SK-N-SH (cell line): ENCODE measurements around the gene SOCS3.

Source experiments
- EP300 ChIP-seq, 2 experiments: IDR thresholded peaks; 2 replicates each; pipeline versions ENCODE4 v1.4.0 to v1.6.1; 2012; ENCODE audit warnings: borderline replicate concordance in 1 of 2, low read depth in 1 of 2, low read length in 1 of 2
- EZH2phosphoT487 ChIP-seq: fragments of 200-600 bp; sonication (generic); IDR thresholded peaks from 2 replicates; pipeline ENCODE4 v1.6.1; 2017; ENCODE audit warnings: low read depth, mixed run types, mild to moderate bottlenecking, antibody characterized with exemption, moderate library complexity, borderline replicate concordance
- FOXM1 ChIP-seq: IDR thresholded peaks from 2 replicates; pipeline ENCODE4 v1.4.0; 2012; ENCODE audit warnings: low read depth, mild to moderate bottlenecking
- NFIC ChIP-seq: IDR thresholded peaks from 2 replicates; pipeline ENCODE4 v1.4.0; 2012; ENCODE audit warnings: borderline replicate concordance
- ZBTB33 ChIP-seq: IDR thresholded peaks from 2 replicates; pipeline ENCODE4 v1.4.0; 2012; ENCODE audit warnings: low read depth, borderline replicate concordance

- TF ChIP-seq FOXM1 (no peak), EZH2phosphoT487 (no peak), NFIC (no peak), ZBTB33 (no peak), EP300 (IDR thresholded peaks at IDR 0.05; ENCODE audit: borderline replicate concordance in 1 of 2, low read depth in 1 of 2, low read length in 1 of 2) (no peak)
These were observed 46.5 kb upstream of the SOCS3 start for GRCh38 chr17:78406396-78406795.
